ENCODE data around the gene RPL22. TPM values are rescaled to one million over a fixed set of nuclear protein-coding genes. Genes with fewer than 3 reads are reported as not detected.

Gene RPL22
- polyA plus RNA-seq, 1 donor (not counting 4 experiments of a cell fraction or from before 2014, with no cell fraction given), result 421 TPM

GRCh38 chr1:6235296-6235677 is 35.9 kb upstream of the RPL22 start:
- H3K27me3 ChIP-seq (ENCODE audit: control insufficient read depth, extremely low read depth, insufficient read depth, low read length), result peaks cover under 1% of the 10 kb centered on the region
- peak overlapping the region; percentile 82 for H3K9ac ChIP-seq (ENCODE audit: control insufficient read depth, extremely low read depth, insufficient read depth, low read length)
- peak overlapping the region; percentile 72 to 87 (median 77) for H3K4me3 ChIP-seq (ENCODE audit: control insufficient read depth in 2 of 3, extremely low read depth in 1 of 3, insufficient read depth in 2 of 3, low read depth in 1 of 3, low read length in 3 of 3)
- peaks cover 9% of the 10 kb centered on the region for H3K4me1 ChIP-seq (ENCODE audit: control insufficient read depth, extremely low read depth, insufficient read depth, low read length)
- TF ChIP-seq CTCF (optimal IDR thresholded peaks at IDR 0.05 in 1 of 3, IDR thresholded peaks at IDR 0.05 in 1 of 3, conservative IDR thresholded peaks at IDR 0.05 in 1 of 3; ENCODE audit: extremely low read depth in 1 of 3, insufficient read depth in 2 of 3, low read length in 3 of 3) (no peak), EZH2 (IDR thresholded peaks at IDR 0.05; ENCODE audit: low read length) (no peak)
- peaks cover 23% of the 10 kb centered on the region for H3K79me2 ChIP-seq (ENCODE audit: control insufficient read depth, insufficient read depth, low read length)
- no peaks in the 10 kb centered on the region for H3K9me3 ChIP-seq (ENCODE audit: control insufficient read depth, low read depth, low read length)
- no peaks in the 10 kb centered on the region for H4K20me1 ChIP-seq (ENCODE audit: control insufficient read depth, extremely low read depth, insufficient read depth, low read length)
- no peak for DNase-seq (ENCODE audit: low read depth, low spot score)
- peak overlapping the region; percentile 94 for H3K4me2 ChIP-seq (ENCODE audit: control insufficient read depth, extremely low read depth, insufficient read depth, low read depth, low read length)
- H3K36me3 ChIP-seq (ENCODE audit: control insufficient read depth in 2 of 2, extremely low read depth in 1 of 2, insufficient read depth in 2 of 2, low read length in 2 of 2), result peaks cover 16 to 18% of the 10 kb centered on the region in 2 experiments
- peak overlapping the region; percentile 33 for H2AFZ ChIP-seq (ENCODE audit: control insufficient read depth, low read length)
- H3K27ac ChIP-seq (ENCODE audit: control insufficient read depth, insufficient read depth, low read length), result peak overlapping the region; percentile 48
- dilution Hi-C loops (cut with MboI; ENCODE audit: extremely low pct_ligation_motif_present, low sequenced_read_pairs), result no loop called here
- no peaks in the 10 kb centered on the region for H3K9me1 ChIP-seq (ENCODE audit: control insufficient read depth, extremely low read depth, insufficient read depth, low read length)
- no peak for FAIRE-seq

- Histone ChIP-seq H3K9me1 (ENCODE audit: control insufficient read depth, extremely low read depth, insufficient read depth, low read length) (no peaks in the 10 kb centered on the region), H3K4me3 (ENCODE audit: control insufficient read depth in 2 of 3, extremely low read depth in 1 of 3, insufficient read depth in 2 of 3, low read depth in 1 of 3, low read length in 3 of 3) (peak overlapping the region; percentile 72 to 87 (median 77)), H3K4me2 (ENCODE audit: control insufficient read depth, extremely low read depth, insufficient read depth, low read depth, low read length) (peak overlapping the region; percentile 94), H3K27me3 (ENCODE audit: control insufficient read depth, extremely low read depth, insufficient read depth, low read length) (no peaks in the 10 kb centered on the region), H3K27ac (ENCODE audit: control insufficient read depth, insufficient read depth, low read length) (peak overlapping the region; percentile 48), H3K79me2 (ENCODE audit: control insufficient read depth, insufficient read depth, low read length) (peaks cover 25% of the 10 kb centered on the region), H2AFZ (ENCODE audit: control insufficient read depth, low read length) (peak overlapping the region; percentile 33), H3K9ac (ENCODE audit: control insufficient read depth, extremely low read depth, insufficient read depth, low read length) (peak overlapping the region; percentile 82), H3K9me3 (ENCODE audit: control insufficient read depth, low read depth, low read length) (no peaks in the 10 kb centered on the region), H3K4me1 (ENCODE audit: control insufficient read depth, extremely low read depth, insufficient read depth, low read length) (peaks cover 9% of the 10 kb centered on the region), H4K20me1 (ENCODE audit: control insufficient read depth, extremely low read depth, insufficient read depth, low read length) (no peaks in the 10 kb centered on the region), H3K36me3 (ENCODE audit: control insufficient read depth in 2 of 2, extremely low read depth in 1 of 2, insufficient read depth in 2 of 2, low read length in 2 of 2) (peaks cover 16 to 20% of the 10 kb centered on the region in 2 experiments)
- dilution Hi-C loops (cut with MboI; ENCODE audit: extremely low pct_ligation_motif_present, low sequenced_read_pairs), result no loop called here
- FAIRE-seq (no peak), DNase-seq (ENCODE audit: low read depth, low spot score) (no peak)
- TF ChIP-seq EZH2 (IDR thresholded peaks at IDR 0.05; ENCODE audit: low read length), result no peak
- no peak for TF ChIP-seq CTCF (optimal IDR thresholded peaks at IDR 0.05 in 1 of 3, IDR thresholded peaks at IDR 0.05 in 1 of 3, conservative IDR thresholded peaks at IDR 0.05 in 1 of 3; ENCODE audit: extremely low read depth in 1 of 3, insufficient read depth in 2 of 3, low read length in 3 of 3)
Observed at GRCh38 chr1:6234502-6235295, 35.3 kb upstream of the RPL22 start.

Data from keratinocyte (primary cell).